RWPE2 (cell line): ENCODE measurements around the gene FLVCR1.

ENCODE experiments used
- ATAC-seq: fragments of 200-7000 bp; cut with Tn5 transposase; 3 replicates; pipeline ENCODE4 v1.9.1; 2021; ENCODE audit warnings: low read depth
- DNase-seq: peaks from one replicate; pipeline ENCODE4 v3.0.0-alpha.2; 2020; ENCODE audit warnings: low spot score
- H3K27ac ChIP-seq: fragments of 450-650 bp; 2 replicates; pipeline ENCODE4 v1.5.1; 2017; ENCODE audit warnings: mild to moderate bottlenecking; ENCODE audit not compliant: poor library complexity, severe bottlenecking
- H3K27me3 ChIP-seq: fragments of 250-450 bp; sonication (Bioruptor Pico); 2 replicates; pipeline ENCODE4 v1.5.1; 2021; ENCODE audit warnings: mild to moderate bottlenecking, moderate library complexity; ENCODE audit not compliant: insufficient read depth, poor library complexity, severe bottlenecking
- H3K36me3 ChIP-seq: fragments of 250-450 bp; sonication (Bioruptor Pico); 2 replicates; pipeline ENCODE4 v1.5.1; 2020; ENCODE audit warnings: low read depth, mild to moderate bottlenecking, moderate library complexity
- H3K4me1 ChIP-seq: fragments of 250-450 bp; sonication (Bioruptor Pico); 2 replicates; pipeline ENCODE4 v1.5.1; 2021; ENCODE audit warnings: mild to moderate bottlenecking, moderate library complexity; ENCODE audit not compliant: insufficient read depth, poor library complexity, severe bottlenecking
- H3K4me3 ChIP-seq: fragments of 250-450 bp; sonication (Bioruptor Pico); 2 replicates; pipeline ENCODE4 v1.5.1; 2021; ENCODE audit warnings: mild to moderate bottlenecking, moderate library complexity; ENCODE audit not compliant: severe bottlenecking
- H3K9me3 ChIP-seq: fragments of 250-450 bp; sonication (Bioruptor Pico); 2 replicates; pipeline ENCODE4 v1.5.1; 2021; ENCODE audit warnings: mild to moderate bottlenecking, moderate library complexity; ENCODE audit not compliant: severe bottlenecking
- CTCF ChIP-seq: fragments of 450-650 bp; IDR thresholded peaks from one replicate; pipeline ENCODE4 v1.5.1; 2017; ENCODE audit warnings: mild to moderate bottlenecking, moderate library complexity; ENCODE audit not compliant: poor library complexity, severe bottlenecking

The FLVCR1 gene

GRCh38 chr1:212822956-212823355 is 35.1 kb upstream of the FLVCR1 start:
- H3K27ac ChIP-seq: no peak overlapping the region
- TF ChIP-seq CTCF: no peak
- no peaks in the 10 kb centered on the region for H3K9me3 ChIP-seq
- H3K4me3 ChIP-seq: no peak overlapping the region
- H3K27me3 ChIP-seq: no peaks in the 10 kb centered on the region
- no peaks in the 10 kb centered on the region for H3K36me3 ChIP-seq
- ATAC-seq (no peak), DNase-seq (no peak)
- H3K4me1 ChIP-seq: no peaks in the 10 kb centered on the region

GRCh38 chr1:212824201-212824600 is 33.9 kb upstream of the FLVCR1 start:
- H3K4me1 ChIP-seq: no peaks in the 10 kb centered on the region

GRCh38 chr1:212825798-212826452 is 32.1 kb upstream of the FLVCR1 start:
- Histone ChIP-seq H3K4me1 (no peaks in the 10 kb centered on the region), H3K27me3 (no peaks in the 10 kb centered on the region), H3K9me3 (no peaks in the 10 kb centered on the region), H3K27ac (no peak overlapping the region), H3K36me3 (no peaks in the 10 kb centered on the region), H3K4me3 (no peak overlapping the region)
- DNase-seq (no peak), ATAC-seq (no peak)
- TF ChIP-seq CTCF: no peak

More at GRCh38 chr1:212824201-212824600, 33.9 kb upstream of the FLVCR1 start:
- no peaks in the 10 kb centered on the region for H3K27me3 ChIP-seq
- DNase-seq: no peak
- H3K36me3 ChIP-seq: no peaks in the 10 kb centered on the region
- no peaks in the 10 kb centered on the region for H3K9me3 ChIP-seq
- ATAC-seq: no peak
- no peak for TF ChIP-seq CTCF
- H3K4me3 ChIP-seq: no peak overlapping the region
- H3K27ac ChIP-seq: no peak overlapping the region

- Histone ChIP-seq H3K27me3 (no peaks in the 10 kb centered on the region), H3K9me3 (no peaks in the 10 kb centered on the region), H3K4me1 (no peaks in the 10 kb centered on the region), H3K27ac (no peak overlapping the region), H3K4me3 (no peak overlapping the region), H3K36me3 (no peaks in the 10 kb centered on the region)
- ATAC-seq (no peak), DNase-seq (no peak)
- TF ChIP-seq CTCF: no peak
Measured at GRCh38 chr1:212827171-212827776, 30.8 kb upstream of the FLVCR1 start.

GRCh38 chr1:212827831-212828278 is 30.2 kb upstream of the FLVCR1 start:
- DNase-seq (no peak), ATAC-seq (no peak)
- Histone ChIP-seq H3K4me3 (no peak overlapping the region), H3K36me3 (no peaks in the 10 kb centered on the region), H3K9me3 (no peaks in the 10 kb centered on the region), H3K27ac (no peak overlapping the region), H3K27me3 (no peaks in the 10 kb centered on the region), H3K4me1 (no peaks in the 10 kb centered on the region)
- TF ChIP-seq CTCF: no peak
